ENCODE data around the gene PIM3.

PIM3 gene

GRCh38 chr22:49943771-49944398, 16.7 kb upstream of the PIM3 start:
- DNase-seq, result no peak

GRCh38 chr22:49944399-49944891, 16.1 kb upstream of the PIM3 start:
- no peak for DNase-seq

- DNase-seq, result peak; percentile 41 to 55
Measured at GRCh38 chr22:49945042-49945794, 15.4 kb upstream of the PIM3 start.

GRCh38 chr22:49946612-49947295, 13.8 kb upstream of the PIM3 start:
- no peak for DNase-seq

- no peak for DNase-seq
Measured at GRCh38 chr22:49947296-49947622, 13.3 kb upstream of the PIM3 start.

- no peak for DNase-seq
Measured at GRCh38 chr22:49948116-49948957, 12.2 kb upstream of the PIM3 start.

GRCh38 chr22:49948958-49949913, 11.3 kb upstream of the PIM3 start:
- DNase-seq, result no peak

GRCh38 chr22:49949914-49950292, 10.7 kb upstream of the PIM3 start:
- no peak for DNase-seq

GRCh38 chr22:49950396-49950994, 10.1 kb upstream of the PIM3 start:
- DNase-seq, result no peak

GRCh38 chr22:49951000-49951677, 9.4 kb upstream of the PIM3 start:
- no peak for DNase-seq

GRCh38 chr22:49951678-49951985, 8.9 kb upstream of the PIM3 start:
- DNase-seq, result no peak

GRCh38 chr22:49951986-49952896, 8.3 kb upstream of the PIM3 start:
- DNase-seq, result no peak

- no peak for DNase-seq
Measured at GRCh38 chr22:49953027-49953679, 7.4 kb upstream of the PIM3 start.

GRCh38 chr22:49953680-49954344, 6.8 kb upstream of the PIM3 start:
- no peak for DNase-seq

- DNase-seq, result no peak
Measured at GRCh38 chr22:49954354-49954753, 6.2 kb upstream of the PIM3 start.

- no peak for DNase-seq
Measured at GRCh38 chr22:49954991-49955580, 5.5 kb upstream of the PIM3 start.

GRCh38 chr22:49955581-49956417, 4.8 kb upstream of the PIM3 start:
- no peak for DNase-seq

- no peak for DNase-seq
Measured at GRCh38 chr22:49956418-49956770, 4.2 kb upstream of the PIM3 start.

Measured in activated CD4-positive, alpha-beta T cell treated with anti-CD3 and anti-CD28 coated beads, Interleukin-2, amount 50 U/mL, for 48 hours (primary cell).